ENCODE measurements around the gene YIPF4.
A peak's percentile ranks its signal among the peaks of the same experiment; 100 is the strongest.
"Not testable (repeated sequence)": the region's sequence is repeated elsewhere in the genome, so short reads cannot be mapped to it uniquely, and the experiment has no call there.

The YIPF4 gene

GRCh38 chr2:32277674-32278477 lies at the start of gene YIPF4:
Gene YIPF4, plus strand, starts transcription at chr2:32277904. Its CDS starts 252 bp downstream, at chr2:32278156.
- DNase-seq, result peak; percentile 87

DNA sequence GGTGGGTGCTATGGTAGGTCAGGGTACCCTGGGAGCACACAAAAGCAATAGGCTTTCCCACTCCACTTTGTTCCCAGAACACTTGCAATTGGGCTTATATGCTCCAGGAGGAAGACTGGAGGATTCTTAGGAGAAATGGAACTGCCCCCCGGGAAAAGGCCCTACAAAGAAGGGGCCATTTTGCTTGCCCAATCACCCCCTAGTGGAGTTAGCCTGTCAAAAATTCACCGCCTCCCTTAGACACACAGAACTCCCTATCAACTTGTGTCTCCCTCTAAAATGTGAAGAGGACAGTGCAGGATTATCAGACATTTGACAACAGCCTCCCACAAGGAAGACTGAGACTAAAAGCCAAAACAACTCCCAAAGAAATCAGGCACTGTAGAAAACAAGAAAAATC lies 49.5 kb upstream of the YIPF4 start:
- no peak for DNase-seq

DNA sequence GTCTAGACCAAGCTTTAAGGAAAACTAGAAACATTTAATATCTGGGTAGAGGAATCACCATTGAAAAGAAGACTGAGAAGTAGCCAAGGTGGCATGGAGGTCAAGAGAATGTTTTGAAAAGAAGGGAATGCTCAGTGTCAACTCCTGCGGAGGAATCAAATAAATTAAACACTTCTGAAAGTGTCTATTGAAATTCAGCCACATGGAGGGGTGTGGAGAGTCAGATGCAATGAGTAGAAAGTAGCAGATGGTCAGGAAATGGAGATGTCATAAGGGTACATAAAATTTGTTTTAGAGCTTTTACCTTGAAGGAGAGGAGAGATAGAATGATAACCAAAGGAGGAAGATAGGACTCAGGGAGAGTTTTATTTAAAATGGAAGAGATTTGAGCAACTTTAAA lies 48.1 kb upstream of the YIPF4 start:
- no peak for DNase-seq

DNA sequence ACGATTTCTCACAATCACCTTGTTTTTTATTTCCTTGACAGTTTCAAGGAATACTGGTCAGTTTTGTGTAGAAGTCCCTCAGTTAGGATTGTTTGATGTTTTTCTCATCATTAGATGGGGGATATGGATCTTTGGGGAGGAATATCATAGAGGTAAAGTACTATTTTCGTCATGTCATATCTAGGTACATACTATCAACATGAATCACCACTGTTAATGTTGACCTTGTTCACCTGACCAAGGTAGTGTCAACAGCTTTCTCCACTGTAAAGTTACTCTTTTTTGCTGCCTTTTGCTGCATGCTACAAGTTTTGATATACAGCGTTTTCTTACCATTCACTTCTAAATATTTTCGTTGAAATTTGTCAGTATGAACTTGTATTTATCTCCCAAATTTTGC lies 45.7 kb upstream of the YIPF4 start:
- DNase-seq, result no peak

- DNase-seq, result no peak
These were observed 42.4 kb upstream of the YIPF4 start for GRCh38 chr2:32235315-32235714.

GRCh38 chr2:32237488-32237887 lies 40.2 kb upstream of the YIPF4 start:
- no peak for DNase-seq

DNA sequence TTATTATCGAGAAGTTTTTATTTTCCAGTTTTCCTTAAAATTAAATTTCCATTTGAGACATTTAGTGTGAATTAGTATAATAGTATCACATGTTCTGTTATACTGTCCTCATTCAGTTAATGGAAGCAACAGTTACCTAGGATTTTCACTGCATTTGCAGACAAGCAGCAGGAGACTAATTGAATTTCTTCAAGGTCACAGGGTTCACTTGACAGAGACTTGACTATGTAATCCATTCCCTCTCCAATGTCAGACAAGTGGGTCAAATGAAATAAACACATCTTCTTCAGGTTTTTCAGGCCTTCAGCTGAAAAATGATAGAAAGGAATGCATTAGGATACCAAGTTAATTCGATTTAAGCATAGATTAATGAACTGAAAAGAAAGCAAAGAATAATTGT lies 39.7 kb upstream of the YIPF4 start:
- DNase-seq, result no peak

GRCh38 chr2:32242331-32242730 lies 35.4 kb upstream of the YIPF4 start:
- DNase-seq, result no peak

DNA sequence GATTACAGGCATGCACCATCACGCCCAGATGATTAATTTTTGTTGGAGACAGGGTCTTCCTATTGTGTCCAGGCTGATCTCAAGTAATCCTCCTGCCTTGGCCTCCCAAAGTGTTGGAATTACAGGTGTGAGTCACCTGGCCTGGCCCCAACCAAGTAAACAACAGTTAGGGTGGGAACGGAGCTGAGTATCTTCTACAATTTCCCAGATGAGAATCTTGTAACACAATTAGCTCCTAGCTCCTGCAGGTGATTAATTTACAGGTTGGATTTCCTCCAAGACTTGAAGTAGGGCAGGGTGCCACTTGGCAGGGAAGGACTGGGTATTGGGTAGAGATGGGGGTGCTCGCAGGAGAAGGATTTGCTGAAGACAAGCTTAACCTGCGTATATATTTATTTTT lies 30.8 kb upstream of the YIPF4 start:
- no peak for DNase-seq

- DNase-seq, result no peak
These were observed 29.4 kb upstream of the YIPF4 start for GRCh38 chr2:32248299-32248698.

DNA sequence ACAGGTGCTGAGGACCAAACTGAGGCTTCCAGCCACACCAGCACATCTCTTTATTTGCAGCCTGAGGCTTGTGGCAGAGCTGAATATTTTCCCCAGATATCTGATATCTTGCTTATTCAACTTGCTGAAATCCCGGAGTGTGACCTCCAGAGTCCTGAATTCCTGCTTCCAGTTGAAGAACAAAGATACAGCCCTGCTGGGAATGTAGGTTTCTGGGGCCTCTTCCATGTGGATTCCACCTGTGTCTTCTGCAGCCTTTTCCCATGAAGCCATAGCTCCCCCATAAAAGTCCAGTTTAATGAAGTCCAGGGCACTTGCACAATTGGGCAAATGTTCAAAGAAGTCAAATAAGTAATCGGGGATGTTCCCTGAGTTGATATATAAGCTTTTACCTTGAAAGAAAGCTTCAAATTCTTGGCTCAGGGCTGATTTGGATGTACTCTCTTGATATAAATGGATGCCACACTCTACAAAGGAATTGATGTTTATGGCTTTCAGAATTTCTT lies 27.9 kb upstream of the YIPF4 start:
- DNase-seq, result no peak

GRCh38 chr2:32250290-32250689 lies 27.4 kb upstream of the YIPF4 start:
- no peak for DNase-seq

- DNase-seq, result no peak
These were observed 19.5 kb upstream of the YIPF4 start for GRCh38 chr2:32258242-32258641.

GRCh38 chr2:32260376-32260775 lies 17.3 kb upstream of the YIPF4 start:
- no peak for DNase-seq

- no peak for DNase-seq
These were observed 15.6 kb upstream of the YIPF4 start for GRCh38 chr2:32262105-32262504.

GRCh38 chr2:32264422-32265105 lies 13.1 kb upstream of the YIPF4 start, which contains the start of gene NLRC4:
Gene NLRC4, minus strand, starts transcription at chr2:32264886. Its CDS starts 8,111 bp downstream, at chr2:32256775.
- DNase-seq, result no peak

GRCh38 chr2:32271063-32271462 lies 6.6 kb upstream of the YIPF4 start:
- no peak for DNase-seq

DNA sequence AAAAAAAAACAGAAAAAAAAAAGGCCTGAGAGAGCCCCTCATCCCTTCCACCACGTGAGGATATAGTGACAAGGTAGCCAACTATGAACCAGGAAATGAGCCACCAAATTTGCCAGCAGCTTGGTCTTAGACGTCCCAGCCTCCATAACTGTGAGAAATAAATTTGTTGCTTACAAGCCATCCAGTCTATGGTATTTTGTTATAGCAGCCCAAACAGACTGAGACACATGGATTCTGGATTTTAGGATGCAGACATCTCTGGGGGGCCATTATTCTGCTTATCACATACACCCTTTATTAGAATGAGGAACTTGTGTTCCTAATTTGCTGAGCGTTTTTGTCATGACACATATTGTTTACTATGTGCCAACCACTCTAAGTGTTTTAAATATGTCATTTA lies 5.4 kb upstream of the YIPF4 start:
- no peak for DNase-seq

GRCh38 chr2:32274289-32274688 lies 3.4 kb upstream of the YIPF4 start:
- DNase-seq, result no peak

- DNase-seq, result not testable (repeated sequence)
These were observed 1.9 kb upstream of the YIPF4 start for GRCh38 chr2:32275790-32276189.

- DNase-seq, result no peak
These were observed 386 bp upstream of the YIPF4 start for GRCh38 chr2:32277363-32277673.

DNA sequence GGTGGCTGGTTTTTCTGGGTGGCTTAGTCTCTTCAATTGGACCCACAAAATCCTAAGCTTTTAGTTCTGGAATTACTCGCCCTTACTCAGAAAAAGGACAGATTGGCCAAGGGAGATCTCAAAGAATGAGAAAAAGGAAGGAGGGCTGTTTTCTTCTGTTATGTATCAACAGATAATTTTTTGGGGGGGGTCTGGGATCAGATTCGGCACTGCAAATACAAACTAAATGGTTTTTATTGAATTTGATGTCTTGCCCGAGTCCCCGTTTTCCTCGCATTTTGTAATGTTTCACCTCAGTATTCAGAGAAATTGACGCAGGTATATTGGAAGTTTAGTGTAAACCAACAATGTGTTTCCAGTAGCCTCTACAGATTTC lies 762 bp downstream of the YIPF4 start:
- no peak for DNase-seq

DNA sequence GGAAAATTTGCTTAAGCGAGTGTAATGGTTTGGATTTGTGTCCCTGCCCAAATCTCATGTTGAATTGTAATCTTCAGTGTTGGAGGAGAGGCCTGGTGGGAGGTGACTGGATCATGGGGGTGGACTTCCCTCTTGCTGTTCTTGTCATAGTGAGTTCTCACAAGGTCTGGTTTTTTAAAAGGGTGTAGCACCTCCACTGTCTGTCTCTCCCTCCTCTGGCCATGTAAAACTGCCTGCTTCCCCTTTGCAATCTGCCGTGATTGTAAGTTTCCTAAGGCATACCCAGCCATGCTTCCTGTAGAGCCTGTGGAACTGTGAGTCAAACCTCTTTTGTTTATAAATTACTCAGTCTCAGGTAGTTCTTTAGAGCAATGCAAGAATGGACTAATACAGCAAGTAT lies 6.6 kb downstream of the YIPF4 start:
- DNase-seq, result no peak

DNA sequence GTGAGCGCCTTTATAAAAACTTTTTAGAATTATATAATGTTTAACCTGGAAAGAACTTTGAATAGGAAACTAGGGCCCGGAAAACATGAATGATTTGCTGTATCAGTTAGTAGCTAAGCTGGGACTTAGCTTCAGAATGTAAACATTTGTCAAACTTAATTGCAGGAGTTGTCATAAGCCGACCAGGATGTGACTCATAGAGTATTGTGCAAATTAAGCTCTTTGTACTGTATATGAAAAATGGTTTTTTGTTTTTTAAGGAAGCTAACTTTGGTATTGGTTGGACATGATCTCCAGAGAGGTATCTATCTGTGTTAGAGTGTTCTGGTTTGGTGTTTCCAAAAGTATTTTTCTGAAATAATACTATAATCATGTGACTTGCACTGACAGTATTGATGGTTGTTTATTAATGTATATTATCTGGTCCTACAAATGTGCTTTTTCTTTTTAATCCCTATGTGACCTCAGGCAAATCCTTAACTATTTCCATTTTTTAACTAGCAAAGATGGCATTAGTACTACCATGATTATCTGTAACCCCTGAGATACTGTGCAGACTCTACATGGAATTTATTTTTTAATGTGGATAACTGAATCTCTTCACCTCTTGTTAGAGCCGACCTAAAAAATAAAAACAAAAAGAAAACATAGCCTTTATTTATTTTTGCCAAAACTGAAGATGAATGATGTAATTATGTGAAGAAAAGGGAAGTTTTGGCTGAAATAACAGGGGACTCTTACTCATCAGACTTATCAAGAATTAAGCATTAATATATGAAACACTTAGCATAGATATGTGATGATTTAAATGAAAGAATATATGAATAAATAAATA lies 11.7 kb downstream of the YIPF4 start:
- DNase-seq, result no peak
